LHCN-M2 (cell line): Measurements from ENCODE around the gene SIAE. TPM values are rescaled to one million over a fixed set of nuclear protein-coding genes. Genes with fewer than 3 reads are reported as not detected.

Source experiments
- total RNA-seq: library from RNA; depleted of rRNA; stranded (reverse); fragments of >200 nt; gene quantifications from 2 replicates; pipeline ENCODE4 v1.2.3, GENCODE V29; 2014; rRNA removed

Gene SIAE
- total RNA-seq, 1 experiment from 2014 or later = 15.3 TPM

Other genes starting within 250 kb of the SIAE start
- not detected in 2 replicates for gene OR8B4, start 248.9 kb downstream of the SIAE start, total RNA-seq
- not detected in 2 replicates for gene OR8B8, start 228.0 kb downstream of the SIAE start, total RNA-seq
- gene OR8B12, start 130.1 kb downstream of the SIAE start, total RNA-seq = not detected in 2 replicates
- gene OR8A1, start 103.7 kb downstream of the SIAE start, total RNA-seq = not detected in 2 replicates
- not detected in 2 replicates for gene PANX3, start 62.3 kb downstream of the SIAE start, total RNA-seq
- gene TBRG1, start 50.9 kb downstream of the SIAE start, total RNA-seq = 33.7 and 35.8 TPM in 2 replicates
- gene SPA17, start 165 bp upstream of the SIAE start, total RNA-seq = 24.9 and 30.2 TPM in 2 replicates
- gene NRGN, start 66.2 kb upstream of the SIAE start, total RNA-seq = 2.4 and 3.8 TPM in 2 replicates
- gene VSIG2, start 78.5 kb upstream of the SIAE start, total RNA-seq = not detected in 2 replicates
- gene ESAM, start 88.6 kb upstream of the SIAE start, total RNA-seq = 0.06 TPM in 2 replicates
- 12.3 and 15.4 TPM in 2 replicates for gene MSANTD2, start 126.7 kb upstream of the SIAE start, total RNA-seq
- 11.9 and 18.5 TPM in 2 replicates for gene ROBO3, start 191.7 kb upstream of the SIAE start, total RNA-seq
- 23.4 and 26.9 TPM in 2 replicates for gene ROBO4, start 224.1 kb upstream of the SIAE start, total RNA-seq
- gene HEPN1, start 245.5 kb upstream of the SIAE start, total RNA-seq = not detected in 2 replicates